Left renal cortex interstitium (tissue), 4 donors: ENCODE measurements around the gene SLC51A. TPM values are rescaled to one million over a fixed set of nuclear protein-coding genes. Genes with fewer than 3 reads are reported as not detected.
"Not testable (repeated sequence)": the region's sequence is repeated elsewhere in the genome, so short reads cannot be mapped to it uniquely, and the experiment has no call there.

Experiments used
- DNase-seq, 4 donors: peaks; one replicate each; pipeline ENCODE4 v3.0.0-alpha.2; 2013; ENCODE audit warnings: low read depth in 4 of 4, low spot score in 2 of 4, missing footprints in 1 of 4
- polyA plus RNA-seq, 4 donors: library from polyadenylated mRNA; unstranded; fragments of 120-200 nt; gene quantifications; one replicate each; pipeline ENCODE4 v1.2.1, GENCODE V29; 2013; ENCODE audit not compliant: insufficient read length in 4 of 4

Gene SLC51A
- polyA plus RNA-seq, 4 donors, result 7.9 to 18.0 (median 12.0) TPM

DNA sequence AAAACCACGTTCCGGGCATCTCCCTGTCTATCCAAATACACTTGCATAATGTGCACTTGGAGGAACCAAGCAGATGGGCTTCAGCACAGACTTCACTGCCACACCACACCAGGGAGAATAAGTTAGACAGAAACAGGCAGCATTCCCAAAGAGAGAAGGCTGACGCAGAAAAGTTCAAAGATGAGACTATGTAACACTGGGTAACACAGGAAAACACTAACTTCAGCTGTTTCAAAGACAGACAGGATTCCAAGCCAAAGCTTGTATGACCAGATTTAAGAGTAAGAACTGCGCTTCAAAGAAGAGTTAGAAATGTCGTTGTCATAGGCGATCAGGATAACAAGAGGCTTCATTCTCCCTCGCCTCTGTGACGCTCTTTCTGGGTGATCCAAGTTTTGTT is 19.9 kb downstream of the SLC51A start:
- no peak for DNase-seq

DNA sequence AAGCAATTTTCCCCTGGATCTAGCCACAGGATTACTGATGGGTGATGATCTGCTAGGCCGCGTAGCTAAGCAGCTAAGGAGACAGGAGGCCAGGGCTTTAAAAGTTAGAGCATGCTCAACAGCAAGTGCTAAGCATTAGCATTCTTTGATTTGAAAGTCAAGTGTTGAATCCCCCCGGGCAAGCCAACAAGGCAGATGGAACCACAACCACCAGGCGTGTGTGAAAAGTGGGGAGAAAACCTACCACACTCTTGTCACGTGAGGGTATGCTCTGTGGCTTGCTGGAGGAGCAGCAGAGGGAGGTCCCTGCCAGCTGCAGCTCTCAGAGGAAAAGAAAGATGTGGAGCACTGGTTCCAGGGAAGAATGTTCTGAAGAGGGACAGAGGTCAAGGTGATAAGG is 20.9 kb downstream of the SLC51A start:
- DNase-seq, result no peak

DNA sequence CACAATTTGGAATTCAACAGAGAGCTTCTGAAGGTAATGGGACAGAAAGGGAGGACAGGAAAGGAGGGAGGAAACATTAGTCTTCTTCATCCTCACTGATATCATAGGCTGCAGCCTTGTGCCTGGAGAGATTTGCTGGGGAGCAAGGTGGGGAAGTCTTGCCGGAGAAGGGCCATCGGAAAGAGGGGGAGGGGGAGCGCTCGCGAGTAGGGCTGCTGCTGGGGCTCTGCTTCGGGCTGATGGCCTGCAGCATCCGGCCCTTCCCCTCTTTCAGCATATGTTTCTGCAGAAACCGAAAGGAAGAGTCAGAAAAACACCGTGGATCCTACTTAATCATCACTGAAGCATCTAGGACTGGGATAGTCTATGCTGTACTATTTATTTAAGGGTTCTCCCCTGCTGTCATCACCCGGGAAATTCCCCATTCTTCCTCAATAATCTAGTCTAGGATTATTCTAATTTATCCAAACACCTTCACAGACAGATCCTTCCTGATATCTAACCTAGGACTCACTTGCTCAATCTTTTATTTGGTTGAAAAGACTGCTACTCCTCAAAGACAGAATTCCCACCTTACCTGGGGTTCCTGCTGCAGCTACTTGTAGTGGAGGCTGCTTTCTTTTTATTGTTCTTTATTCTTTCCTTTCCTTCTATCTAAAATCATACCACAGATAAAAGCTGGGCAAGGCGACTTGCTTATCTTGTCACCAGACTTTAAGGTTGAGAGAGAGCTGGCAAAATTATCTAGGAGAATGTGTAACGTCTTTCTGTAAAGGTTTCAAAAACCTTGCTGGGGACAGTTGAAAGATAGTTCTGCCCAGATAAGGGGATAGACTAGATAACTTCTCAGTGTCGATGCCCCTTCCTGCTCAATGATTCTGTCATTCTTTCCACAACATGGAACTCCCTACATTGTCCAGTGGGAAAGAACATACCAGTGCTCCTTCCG is 22.6 kb downstream of the SLC51A start:
- DNase-seq, result no peak

DNA sequence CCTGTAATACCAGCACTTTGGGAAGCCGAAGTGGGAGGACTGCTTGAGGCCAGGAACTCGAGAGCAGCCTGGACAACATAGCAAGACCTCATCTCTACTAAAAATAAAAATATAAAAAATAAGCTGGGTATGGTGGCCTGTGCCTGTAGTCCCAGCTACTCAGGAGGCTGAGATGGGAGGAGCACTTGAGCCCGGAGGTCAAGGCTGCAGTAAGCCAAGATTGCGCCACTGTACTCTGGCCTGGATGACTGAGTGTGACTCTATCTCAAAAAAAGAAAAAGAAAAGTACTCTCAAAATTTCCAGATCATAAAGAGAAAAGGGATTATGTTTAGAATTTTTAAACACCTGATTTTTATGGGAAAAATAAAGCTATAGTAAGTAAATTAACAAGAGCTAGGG is 24.1 kb downstream of the SLC51A start:
- no peak for DNase-seq

GRCh38 chr3:196241704-196242103 is 25.4 kb downstream of the SLC51A start:
- DNase-seq, result no peak

GRCh38 chr3:196244166-196244565 is 27.8 kb downstream of the SLC51A start:
- DNase-seq, result not testable (repeated sequence)

DNA sequence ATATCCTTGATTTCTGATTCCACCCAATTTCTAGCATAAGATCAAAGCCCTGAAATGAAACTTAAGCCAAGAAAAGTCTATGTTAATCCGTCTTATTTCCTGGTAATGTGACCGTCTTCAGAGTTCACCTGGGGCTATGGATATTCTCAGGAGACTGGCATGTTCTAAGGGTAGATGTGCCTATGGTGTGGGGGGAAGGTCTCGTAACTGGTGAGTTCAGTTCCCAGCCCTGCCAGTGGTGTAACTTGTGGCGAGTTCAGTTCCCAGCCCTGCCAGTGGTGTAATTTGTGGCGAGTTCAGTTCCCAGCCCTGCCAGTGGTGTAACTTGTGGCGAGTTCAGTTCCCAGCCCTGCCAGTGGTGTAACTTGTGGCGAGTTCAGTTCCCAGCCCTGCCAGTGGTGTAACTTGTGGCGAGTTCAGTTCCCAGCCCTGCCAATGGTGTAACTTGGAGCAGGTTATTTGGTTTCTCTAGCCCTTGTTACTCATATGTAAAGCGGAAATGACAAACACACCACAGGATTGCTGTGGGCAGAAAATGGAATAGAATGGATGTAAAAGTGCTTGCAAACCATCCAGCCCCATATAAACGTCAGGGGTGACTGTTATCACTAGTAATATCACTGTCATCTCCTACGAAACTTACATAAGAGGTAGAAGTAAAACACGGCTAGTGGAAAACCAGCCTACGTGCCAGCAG is 30.4 kb downstream of the SLC51A start:
- DNase-seq, result no peak

GRCh38 chr3:196251918-196252317 is 35.6 kb downstream of the SLC51A start:
- DNase-seq, result no peak

DNA sequence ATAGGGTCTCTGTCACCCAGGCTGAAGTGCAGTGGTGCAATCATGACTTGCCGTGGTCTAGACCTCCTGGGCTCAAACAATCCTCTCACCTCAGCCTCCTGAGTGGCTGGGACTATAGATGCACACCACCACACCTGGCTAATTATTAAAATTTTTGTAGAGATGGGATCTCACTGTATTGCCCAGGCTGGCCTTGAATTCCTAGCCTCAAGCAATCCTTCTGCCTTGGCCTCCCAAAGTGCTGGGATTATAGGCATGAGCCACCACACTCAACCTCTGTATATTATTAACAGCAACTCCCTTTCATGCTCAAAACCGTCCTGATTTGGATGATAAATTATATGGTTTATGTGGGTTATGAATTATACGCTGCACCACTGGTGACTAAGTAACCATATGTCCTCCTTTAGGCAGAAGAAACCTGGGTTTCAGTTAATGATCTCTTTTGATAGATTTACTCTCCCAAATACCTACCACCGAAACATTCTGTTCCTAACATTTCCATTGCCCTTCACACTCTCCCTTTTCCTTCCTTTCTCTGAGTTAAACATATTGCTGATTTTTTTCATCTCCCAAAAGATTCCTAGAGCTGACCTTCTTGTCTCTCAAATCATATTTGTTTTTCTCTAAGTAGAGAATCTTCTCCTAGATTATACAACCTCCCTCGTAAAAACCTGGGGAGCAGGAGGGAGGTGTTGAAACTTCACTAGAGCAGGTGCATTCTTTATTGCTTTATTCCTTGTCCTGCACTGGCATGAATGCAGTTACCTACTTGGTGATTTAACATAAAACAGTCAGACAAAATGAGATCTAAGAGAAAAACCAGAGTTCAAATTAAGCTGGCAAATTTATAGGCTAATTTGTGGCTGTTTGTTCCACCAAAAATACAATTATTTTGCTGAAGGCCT is 38.3 kb downstream of the SLC51A start:
- no peak for DNase-seq

- DNase-seq, result no peak
These were observed 39.4 kb downstream of the SLC51A start for GRCh38 chr3:196255776-196256175.

- DNase-seq, result no peak
These were observed 44.5 kb downstream of the SLC51A start for GRCh38 chr3:196260784-196261183.

DNA sequence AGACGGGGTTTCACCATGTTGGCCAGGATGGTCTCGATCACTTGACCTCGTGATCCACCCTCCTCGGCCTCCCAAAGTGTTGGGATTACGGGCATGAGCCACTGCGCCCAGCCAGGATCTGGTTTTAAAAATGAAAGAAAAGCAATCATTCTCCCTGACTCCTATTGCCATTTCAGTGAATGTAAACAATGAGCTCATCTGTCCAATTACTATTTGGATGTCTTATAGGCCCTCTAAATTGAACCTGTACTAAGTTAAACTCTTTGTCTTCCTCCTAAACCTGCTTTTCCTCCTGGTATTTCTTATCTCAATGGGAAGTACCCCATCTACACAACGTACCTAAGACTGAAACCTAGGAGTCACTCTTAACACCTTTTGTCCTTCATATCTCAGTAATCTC is 47.5 kb downstream of the SLC51A start:
- no peak for DNase-seq

GRCh38 chr3:196268284-196269163 is 52.2 kb downstream of the SLC51A start:
- no peak for DNase-seq

DNA sequence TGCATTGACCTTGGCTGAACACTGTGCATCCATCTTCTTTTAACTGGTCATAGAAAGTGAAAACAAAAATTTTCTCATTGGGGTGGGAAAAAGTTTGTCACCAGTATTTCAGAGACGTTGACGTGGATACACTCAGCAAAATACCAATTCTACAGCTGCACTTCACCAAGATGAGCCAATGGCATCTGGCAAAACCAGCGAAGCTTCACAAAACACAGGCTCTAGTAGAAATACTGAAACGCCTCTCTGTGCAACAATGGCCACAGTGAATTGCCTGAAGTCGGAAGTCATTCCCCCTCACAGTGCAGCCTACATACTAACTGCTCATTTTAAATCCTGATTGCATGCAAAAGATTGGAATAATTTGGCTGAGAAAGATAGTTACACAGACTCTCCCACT is 54.2 kb downstream of the SLC51A start:
- DNase-seq, result no peak

- DNase-seq, result no peak
These were observed 56.5 kb downstream of the SLC51A start for GRCh38 chr3:196272826-196273225.

DNA sequence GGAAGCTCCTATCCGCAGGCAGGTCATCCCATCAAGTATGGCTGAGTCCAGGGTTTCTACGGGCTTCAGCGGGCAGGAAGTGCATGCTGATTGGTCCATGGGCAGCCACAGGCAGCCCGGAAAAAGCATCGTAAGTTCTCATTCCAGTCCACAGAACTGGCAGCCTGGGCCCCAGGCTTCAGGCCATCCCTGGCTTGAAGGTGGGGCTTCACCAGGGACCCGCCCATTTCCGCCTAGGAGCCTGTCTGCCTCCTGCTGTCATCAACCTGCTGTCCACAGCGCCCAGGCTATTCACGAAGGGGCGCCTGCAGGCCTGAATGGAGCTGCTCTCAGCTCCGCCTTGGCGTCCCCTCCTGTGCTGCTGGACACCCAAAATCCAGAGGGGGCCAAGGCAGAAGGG is 57.3 kb downstream of the SLC51A start:
- no peak for DNase-seq

- DNase-seq, result no peak
These were observed 58.3 kb downstream of the SLC51A start for GRCh38 chr3:196274585-196274984.

DNA sequence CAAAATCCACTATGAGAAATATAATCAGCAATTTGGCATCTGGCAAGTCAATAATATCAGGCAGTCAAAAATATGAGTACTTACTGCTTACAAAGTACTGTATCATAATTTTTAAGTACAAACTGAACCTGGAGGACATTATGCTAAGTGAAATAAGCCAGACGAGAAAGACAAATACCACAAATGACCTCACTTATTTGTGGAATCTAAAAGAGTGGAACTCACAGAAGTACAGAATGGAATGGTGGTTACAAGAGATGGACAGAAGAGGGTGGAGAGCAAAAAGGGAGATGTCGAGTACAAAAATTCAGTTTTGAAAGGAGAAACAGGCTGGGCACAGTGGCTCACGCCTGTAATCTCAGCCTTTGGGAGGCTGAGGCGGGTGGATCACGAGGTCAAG is 58.8 kb downstream of the SLC51A start:
- no peak for DNase-seq

GRCh38 chr3:196280689-196281440 is 64.5 kb downstream of the SLC51A start:
- DNase-seq, result no peak
